Duodenal mucosa (tissue), 2 donors: ENCODE results near the gene VASH1.

ENCODE experiments used
- H3K27ac ChIP-seq: one replicate; pipeline ENCODE4 v1.7.0; 2013; ENCODE audit warnings: low read depth, low read length
- H3K27me3 ChIP-seq, 2 donors: one replicate each; pipeline ENCODE4 v1.7.0; 2013; ENCODE audit warnings: low read length in 2 of 2, control low read depth in 1 of 2; ENCODE audit not compliant: insufficient read depth in 2 of 2, control insufficient read depth in 1 of 2
- H3K36me3 ChIP-seq, 2 donors: one replicate each; pipeline ENCODE4 v1.7.0; 2013; ENCODE audit warnings: low read length in 2 of 2, control low read depth in 1 of 2; ENCODE audit not compliant: insufficient read depth in 2 of 2, control insufficient read depth in 1 of 2
- H3K4me1 ChIP-seq, 2 donors: one replicate each; pipeline ENCODE4 v1.7.0; 2013; ENCODE audit warnings: low read length in 2 of 2, control low read depth in 1 of 2; ENCODE audit not compliant: insufficient read depth in 2 of 2, control insufficient read depth in 1 of 2
- H3K4me3 ChIP-seq, 2 donors: one replicate each; pipeline ENCODE4 v1.7.0; 2013; ENCODE audit warnings: low read length in 2 of 2, low read depth in 1 of 2
- H3K9ac ChIP-seq, 2 donors: one replicate each; pipeline ENCODE4 v1.7.0; 2013; ENCODE audit warnings: low read length in 2 of 2, low read depth in 1 of 2
- H3K9me3 ChIP-seq, 2 donors: one replicate each; pipeline ENCODE4 v1.7.0; 2013; ENCODE audit warnings: low read length in 2 of 2, control low read depth in 1 of 2; ENCODE audit not compliant: control insufficient read depth in 1 of 2

The VASH1 gene

DNA sequence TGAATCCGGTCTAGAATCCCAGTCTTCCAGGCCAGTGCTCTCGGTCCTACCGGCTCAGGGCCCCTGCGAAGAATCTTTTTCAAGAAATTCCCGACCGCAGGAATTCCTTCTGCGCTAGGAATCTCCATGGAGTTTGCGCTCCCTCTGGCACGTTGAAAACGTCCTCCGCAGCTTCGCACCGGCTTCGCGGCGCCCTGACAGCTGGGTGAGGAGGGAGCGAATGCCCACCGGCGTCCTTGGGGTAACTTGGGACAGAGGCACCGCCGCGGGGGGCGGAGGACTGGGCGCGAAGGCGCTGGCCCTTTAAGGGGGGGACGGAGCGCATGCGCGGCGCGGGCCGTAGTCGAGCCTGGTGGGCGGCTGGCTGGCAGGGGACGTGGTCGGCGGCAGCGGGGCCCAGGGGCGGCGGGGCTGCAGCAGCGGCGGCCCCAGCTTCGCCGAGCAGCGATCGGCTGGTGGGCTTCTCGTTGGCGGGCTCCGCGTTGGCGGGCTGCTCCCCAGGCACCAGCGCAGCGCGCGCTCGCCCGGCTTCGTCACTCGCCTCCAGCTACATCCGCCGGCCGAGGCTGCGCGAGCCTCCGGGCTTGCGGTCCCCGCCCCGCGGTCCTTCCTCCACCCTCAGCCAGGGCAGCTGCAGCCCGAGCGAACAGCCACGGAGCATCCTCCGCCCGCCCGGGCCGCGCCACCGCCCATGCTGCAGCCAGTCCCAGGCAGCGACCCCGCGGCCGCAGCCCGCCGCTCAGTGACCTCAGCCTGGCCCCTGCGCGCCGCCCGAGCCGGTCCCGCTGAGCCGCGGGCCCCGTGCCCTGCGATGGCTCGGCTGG is at the start of gene VASH1:
VASH1 (plus strand) TSS at position 333 of the 824 bp plus-strand sequence. CDS start 1,354 bp downstream, outside the sequence.
- Histone ChIP-seq H3K4me1 (peaks cover 12 to 23% of the 10 kb centered on the region in 2 donors), H3K27ac (peak within 1 kb of the TSS; percentile 54), H3K4me3 (peak within 1 kb of the TSS; percentile 69 to 73), H3K27me3 (peaks cover 6 to 10% of the 10 kb centered on the region in 2 donors), H3K36me3 (no peaks in the 10 kb centered on the region), H3K9ac (peak within 1 kb of the TSS; percentile 43 to 55), H3K9me3 (no peaks in the 10 kb centered on the region)

GRCh38 chr14:76713121-76713520 is 48.1 kb upstream of the VASH1 start:
- H3K9me3 ChIP-seq: no peaks in the 10 kb centered on the region
- no peak overlapping the region for H3K9ac ChIP-seq
- H3K4me1 ChIP-seq: no peaks in the 10 kb centered on the region
- H3K4me3 ChIP-seq: no peak overlapping the region
- H3K36me3 ChIP-seq: no peaks in the 10 kb centered on the region
- H3K27ac ChIP-seq: no peak overlapping the region
- H3K27me3 ChIP-seq: no peaks in the 10 kb centered on the region

GRCh38 chr14:76714470-76714869 is 46.8 kb upstream of the VASH1 start:
- Histone ChIP-seq H3K27me3 (no peaks in the 10 kb centered on the region), H3K9me3 (no peaks in the 10 kb centered on the region), H3K4me3 (no peak overlapping the region), H3K36me3 (no peaks in the 10 kb centered on the region), H3K27ac (no peak overlapping the region), H3K4me1 (peaks cover 0 to under 1% of the 10 kb centered on the region in 2 donors), H3K9ac (no peak overlapping the region)

GRCh38 chr14:76715101-76715500 is 46.2 kb upstream of the VASH1 start:
- H3K27ac ChIP-seq: no peak overlapping the region
- no peaks in the 10 kb centered on the region for H3K27me3 ChIP-seq
- H3K36me3 ChIP-seq: no peaks in the 10 kb centered on the region
- no peak overlapping the region for H3K4me3 ChIP-seq
- peaks cover 4 to 7% of the 10 kb centered on the region in 2 donors for H3K4me1 ChIP-seq
- H3K9me3 ChIP-seq: no peaks in the 10 kb centered on the region
- no peak overlapping the region for H3K9ac ChIP-seq

DNA sequence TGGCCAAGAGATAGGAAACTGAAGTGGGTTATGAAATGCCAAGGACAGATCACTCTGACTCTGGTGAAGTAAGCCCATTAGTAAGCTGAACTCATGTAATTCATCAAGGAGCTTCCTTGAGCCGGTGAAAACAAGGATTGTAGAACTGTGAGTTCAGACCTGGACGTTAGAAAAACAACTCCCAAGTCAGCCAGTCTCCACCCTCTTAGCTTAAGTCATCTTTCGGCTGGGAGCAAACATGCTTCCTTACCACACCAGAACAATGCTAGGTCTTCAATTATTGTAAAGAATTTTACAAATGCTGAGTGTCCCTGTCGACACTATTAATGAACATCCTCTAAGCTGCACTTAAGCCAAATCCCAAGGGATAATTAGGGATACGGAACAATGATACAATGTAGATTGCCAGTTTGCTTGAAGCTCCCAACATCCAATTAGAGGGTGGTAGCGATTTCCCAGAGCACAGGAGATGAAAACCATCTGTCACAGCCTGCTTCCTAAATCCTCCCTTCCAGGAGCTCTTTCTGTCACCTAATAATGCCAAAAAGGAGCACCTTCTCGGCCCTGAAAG is 45.7 kb upstream of the VASH1 start:
- Histone ChIP-seq H3K4me1 (peaks cover 6 to 11% of the 10 kb centered on the region in 2 donors), H3K4me3 (no peak overlapping the region), H3K27me3 (no peaks in the 10 kb centered on the region), H3K27ac (no peak overlapping the region), H3K9me3 (no peaks in the 10 kb centered on the region), H3K36me3 (no peaks in the 10 kb centered on the region), H3K9ac (no peak overlapping the region)

GRCh38 chr14:76716285-76716684 is 45.0 kb upstream of the VASH1 start:
- Histone ChIP-seq H3K4me3 (no peak overlapping the region), H3K9ac (no peak overlapping the region), H3K36me3 (no peaks in the 10 kb centered on the region), H3K27ac (no peak overlapping the region), H3K27me3 (no peaks in the 10 kb centered on the region), H3K4me1 (peaks cover 6 to 11% of the 10 kb centered on the region in 2 donors), H3K9me3 (no peaks in the 10 kb centered on the region)

DNA sequence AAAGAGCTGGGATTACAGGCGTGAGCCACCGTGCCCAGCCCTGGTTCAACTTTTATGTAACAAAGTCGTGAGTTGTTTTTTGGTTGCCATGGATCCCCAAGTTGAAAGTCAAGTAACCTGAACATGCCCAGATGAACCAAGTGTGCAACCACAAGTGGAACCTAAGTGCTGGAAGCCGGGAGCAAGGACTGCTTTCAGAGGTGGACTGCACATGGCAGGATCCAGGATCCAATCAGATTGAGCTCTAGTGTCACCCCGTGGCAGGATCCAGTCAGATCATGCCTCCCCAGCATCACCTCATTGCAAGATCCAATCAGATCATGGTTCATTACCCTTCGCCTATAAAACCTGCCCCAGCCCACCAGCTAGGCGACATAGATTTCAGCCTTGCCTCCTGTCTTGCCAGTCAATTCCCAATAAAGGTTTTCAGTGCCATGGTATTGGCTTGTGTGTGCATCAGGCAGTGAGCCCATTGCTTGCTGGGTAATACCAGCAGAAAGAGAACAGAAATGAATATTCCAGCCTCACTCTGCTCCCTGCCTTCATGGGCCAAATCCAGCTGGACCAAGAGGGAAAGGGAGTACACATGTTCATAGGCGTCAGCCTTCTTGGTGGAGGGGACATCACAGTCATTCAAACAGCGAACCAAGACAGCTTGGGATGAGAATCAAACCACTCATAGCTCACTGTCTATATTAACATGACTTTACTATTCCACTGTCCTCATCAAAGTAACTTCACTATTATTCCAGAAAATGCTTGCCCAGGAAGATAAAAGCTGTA is 43.6 kb upstream of the VASH1 start:
- Histone ChIP-seq H3K4me1 (peaks cover 6 to 11% of the 10 kb centered on the region in 2 donors), H3K4me3 (no peak overlapping the region), H3K27me3 (no peaks in the 10 kb centered on the region), H3K36me3 (no peaks in the 10 kb centered on the region), H3K9ac (no peak overlapping the region), H3K9me3 (no peaks in the 10 kb centered on the region), H3K27ac (no peak overlapping the region)

DNA sequence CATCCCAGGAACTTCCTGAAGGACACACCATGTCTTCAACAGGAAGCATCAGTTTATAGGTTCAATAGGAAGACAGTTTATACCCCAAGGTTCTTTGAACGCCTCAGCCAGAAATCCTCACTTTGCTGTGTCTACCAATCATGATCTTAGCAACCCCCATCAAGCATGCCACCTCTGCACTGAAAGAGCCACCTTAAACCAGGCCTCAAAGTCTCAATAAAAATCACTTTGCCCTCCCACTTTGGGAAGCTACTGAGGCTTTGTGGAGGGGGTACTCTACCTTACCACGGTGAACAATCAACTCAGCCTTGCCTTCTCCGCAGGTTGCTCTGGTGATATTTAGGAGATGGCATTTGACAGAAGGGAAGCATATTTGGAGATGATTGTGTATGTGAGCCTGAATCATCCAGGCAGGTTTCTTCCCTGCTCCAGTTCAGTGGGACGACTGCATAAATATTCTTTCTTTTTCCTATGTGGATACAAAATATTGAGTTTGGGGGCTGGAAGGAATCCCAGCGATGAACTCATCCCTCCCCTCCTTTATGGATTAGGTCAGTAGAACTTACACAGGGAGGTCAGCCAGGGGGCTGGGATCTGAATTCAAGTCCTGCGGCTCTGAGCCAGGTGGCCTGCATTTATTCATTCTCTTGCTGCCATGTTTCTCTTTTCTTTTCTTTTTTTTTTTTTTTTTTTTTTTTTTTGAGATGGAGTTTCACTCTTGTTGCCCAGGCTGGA is 42.8 kb upstream of the VASH1 start:
- no peaks in the 10 kb centered on the region for H3K9me3 ChIP-seq
- no peaks in the 10 kb centered on the region for H3K27me3 ChIP-seq
- H3K4me3 ChIP-seq: no peak overlapping the region
- H3K27ac ChIP-seq: no peak overlapping the region
- H3K36me3 ChIP-seq: no peaks in the 10 kb centered on the region
- H3K9ac ChIP-seq: no peak overlapping the region
- H3K4me1 ChIP-seq: peaks cover 6 to 11% of the 10 kb centered on the region in 2 donors

- no peak overlapping the region for H3K4me3 ChIP-seq
- no peaks in the 10 kb centered on the region for H3K27me3 ChIP-seq
- H3K4me1 ChIP-seq: peaks cover 6 to 11% of the 10 kb centered on the region in 2 donors
- no peak overlapping the region for H3K9ac ChIP-seq
- no peaks in the 10 kb centered on the region for H3K36me3 ChIP-seq
- no peaks in the 10 kb centered on the region for H3K9me3 ChIP-seq
- no peak overlapping the region for H3K27ac ChIP-seq
These were observed 41.6 kb upstream of the VASH1 start for GRCh38 chr14:76719666-76720065.
